Uterine smooth muscle cell (primary cell): Measurements from ENCODE around the gene GCLM. TPM values are rescaled to one million over a fixed set of nuclear protein-coding genes. Genes with fewer than 3 reads are reported as not detected.

ENCODE experiments used
- total RNA-seq: library from RNA; depleted of rRNA; stranded (reverse); fragments of >200 nt; gene quantifications from 2 replicates; pipeline ENCODE4 v1.2.3, GENCODE V29; 2014

The GCLM gene, protein sequence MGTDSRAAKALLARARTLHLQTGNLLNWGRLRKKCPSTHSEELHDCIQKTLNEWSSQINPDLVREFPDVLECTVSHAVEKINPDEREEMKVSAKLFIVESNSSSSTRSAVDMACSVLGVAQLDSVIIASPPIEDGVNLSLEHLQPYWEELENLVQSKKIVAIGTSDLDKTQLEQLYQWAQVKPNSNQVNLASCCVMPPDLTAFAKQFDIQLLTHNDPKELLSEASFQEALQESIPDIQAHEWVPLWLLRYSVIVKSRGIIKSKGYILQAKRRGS
- 32.6 and 36.0 TPM in 2 replicates for total RNA-seq

DNA sequence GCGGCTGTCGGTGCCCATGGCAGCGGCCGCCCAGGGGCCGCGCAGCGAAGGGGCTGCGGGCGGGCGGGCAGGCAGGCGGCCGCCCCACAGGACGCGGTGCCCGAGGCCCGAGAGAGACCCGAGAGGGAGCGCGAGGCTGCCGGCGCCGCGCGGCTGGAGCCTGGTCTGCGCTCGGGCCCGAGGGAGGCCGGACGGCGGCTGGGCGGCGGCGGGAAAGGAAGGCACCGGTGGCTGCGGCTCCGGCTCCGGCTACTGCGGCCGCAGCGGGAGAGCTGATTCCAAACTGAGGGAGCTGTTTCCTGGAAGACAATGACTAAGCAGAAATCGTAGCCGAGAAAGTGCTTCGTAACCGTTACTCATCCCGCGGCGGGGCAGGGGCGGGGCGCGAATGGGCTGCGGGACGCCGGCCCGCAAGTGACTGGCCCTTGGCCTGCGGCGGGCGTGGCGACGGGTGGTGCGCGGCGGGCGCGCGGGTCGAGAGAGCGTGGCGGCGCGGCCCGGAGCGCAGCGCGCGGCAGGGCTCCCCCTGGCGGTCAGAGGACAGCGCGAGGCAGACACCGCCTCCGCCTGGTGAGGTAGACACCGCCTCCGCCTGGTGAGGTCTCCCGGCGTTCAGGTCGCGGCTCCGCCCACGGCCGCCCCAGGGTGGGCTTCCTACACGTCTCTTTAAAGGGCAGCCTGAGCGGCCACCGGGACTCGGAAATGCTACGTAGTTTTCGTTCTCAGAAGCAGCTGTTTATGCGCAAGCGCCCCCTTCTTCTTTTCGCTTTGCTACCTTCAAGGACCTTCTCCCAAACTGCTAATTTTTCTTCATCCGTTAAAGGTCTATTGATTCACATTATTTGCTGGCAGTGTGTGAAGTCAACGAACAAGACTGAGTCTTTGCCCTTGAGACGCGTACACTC is at the start of gene GCLM:
Gene GCLM (minus strand): TSS at position 285 of the 905 bp plus-strand sequence. CDS start 267 bp downstream, at position 18.

DNA sequence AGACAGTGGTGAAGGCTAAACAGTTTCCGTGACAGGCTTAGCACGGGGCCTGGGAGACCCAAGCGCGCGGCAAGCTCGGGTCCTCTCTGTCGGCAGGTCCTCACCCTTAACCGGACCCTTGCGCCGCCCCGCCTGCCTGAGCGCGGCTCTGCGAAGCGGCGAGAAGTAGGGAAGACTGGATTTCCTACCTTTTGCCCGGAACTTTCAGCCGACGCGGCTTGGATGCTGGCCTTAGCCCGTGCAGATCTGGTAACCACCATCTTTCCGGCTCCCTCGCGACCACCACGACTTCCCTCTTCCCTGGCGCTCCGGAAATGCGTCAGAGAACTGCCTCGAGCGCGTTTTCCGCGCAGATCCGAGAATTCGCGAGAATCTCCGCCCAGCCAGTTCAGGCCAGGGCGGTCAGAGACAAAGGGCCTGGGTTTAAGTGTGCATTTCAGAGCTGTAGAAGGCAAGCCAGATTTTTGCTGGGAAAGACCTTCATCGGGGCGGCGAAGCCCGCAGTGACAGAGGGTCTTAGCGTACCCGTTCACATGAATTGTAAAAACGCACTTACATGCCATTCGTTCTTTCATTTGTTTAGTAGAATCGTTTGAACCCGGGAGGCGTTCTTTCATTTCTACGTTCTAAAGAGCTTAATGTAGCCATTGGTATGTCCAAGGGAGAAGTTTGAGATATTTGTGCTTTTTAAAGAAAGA is 30.2 kb downstream of the GCLM start, which contains the start of gene DNTTIP2:
Gene DNTTIP2 (minus strand): TSS at position 318 of the 698 bp plus-strand sequence. CDS start 58 bp downstream, at position 260.

Other genes with a start within 250 kb of the GCLM start
- 48.7 and 53.7 TPM in 2 replicates for gene BCAR3, start 227.6 kb downstream of the GCLM start, total RNA-seq
- gene DNTTIP2, start 30.2 kb downstream of the GCLM start, total RNA-seq = 29.2 and 36.2 TPM in 2 replicates
- 0.12 and 0.22 TPM in 2 replicates for gene ABCA4, start 211.7 kb upstream of the GCLM start, total RNA-seq